ENCODE data around the gene ARID3A.

Gene ARID3A

GRCh38 chr19:952680-953444 is 27.0 kb downstream of the ARID3A start:
- Histone ChIP-seq H3K27me3 (ENCODE audit: insufficient read depth, poor library complexity, severe bottlenecking) (no peaks in the 10 kb centered on the region), H3K27ac (replicated peaks) (peak overlapping the region; percentile 89), H3K4me3 (replicated peaks; ENCODE audit: insufficient read depth, low read length) (peak overlapping the region; percentile 21)
- TF ChIP-seq POLR2AphosphoS5 (IDR thresholded peaks at IDR 0.05; ENCODE audit: low read depth) = no peak
- TF ChIP-seq REST (IDR thresholded peaks at IDR 0.05; ENCODE audit: insufficient replicate concordance, low read depth) = no peak
- TF ChIP-seq SPI1 (IDR thresholded peaks at IDR 0.05; ENCODE audit: borderline replicate concordance, low read depth) = no peak
- TF ChIP-seq GABPA (IDR thresholded peaks at IDR 0.05; ENCODE audit: low read depth) = no peak
- no peak for TF ChIP-seq CTCF (IDR thresholded peaks at IDR 0.05; ENCODE audit: insufficient read depth, low read length)
- DNase-seq (ENCODE audit: low read depth in 1 of 2, low spot score in 1 of 2) = peak in 1 of 2 experiments; percentile 57

- Histone ChIP-seq H3K27me3 (ENCODE audit: insufficient read depth, poor library complexity, severe bottlenecking) (no peaks in the 10 kb centered on the region), H3K27ac (replicated peaks) (peak overlapping the region; percentile 89), H3K4me3 (replicated peaks; ENCODE audit: insufficient read depth, low read length) (no peak overlapping the region)
- DNase-seq (ENCODE audit: low read depth in 1 of 2, low spot score in 1 of 2) = no peak
- TF ChIP-seq GABPA (IDR thresholded peaks at IDR 0.05; ENCODE audit: low read depth) (no peak), CTCF (IDR thresholded peaks at IDR 0.05; ENCODE audit: insufficient read depth, low read length) (no peak), SPI1 (IDR thresholded peaks at IDR 0.05; ENCODE audit: borderline replicate concordance, low read depth) (no peak), REST (IDR thresholded peaks at IDR 0.05; ENCODE audit: insufficient replicate concordance, low read depth) (no peak), POLR2AphosphoS5 (IDR thresholded peaks at IDR 0.05; ENCODE audit: low read depth) (no peak)
Measured at GRCh38 chr19:953445-954271, 27.8 kb downstream of the ARID3A start.

GRCh38 chr19:954272-954671 is 28.4 kb downstream of the ARID3A start:
- Histone ChIP-seq H3K27me3 (ENCODE audit: insufficient read depth, poor library complexity, severe bottlenecking) (no peaks in the 10 kb centered on the region), H3K27ac (replicated peaks) (peak overlapping the region; percentile 89; the same call in 1 of the 2 replicates), H3K4me3 (replicated peaks; ENCODE audit: insufficient read depth, low read length) (no peak overlapping the region)
- DNase-seq (ENCODE audit: low read depth in 1 of 2, low spot score in 1 of 2) = no peak
- TF ChIP-seq SPI1 (IDR thresholded peaks at IDR 0.05; ENCODE audit: borderline replicate concordance, low read depth) (no peak), GABPA (IDR thresholded peaks at IDR 0.05; ENCODE audit: low read depth) (no peak), REST (IDR thresholded peaks at IDR 0.05; ENCODE audit: insufficient replicate concordance, low read depth) (no peak), CTCF (IDR thresholded peaks at IDR 0.05; ENCODE audit: insufficient read depth, low read length) (no peak), POLR2AphosphoS5 (IDR thresholded peaks at IDR 0.05; ENCODE audit: low read depth) (no peak)

All from HL-60 (cell line).